HCT116 (cell line): ENCODE results near the gene ZNF33A. TPM values are rescaled to one million over a fixed set of nuclear protein-coding genes. Genes with fewer than 3 reads are reported as not detected.

ENCODE experiments used
- ATAC-seq: fragments of 200-7000 bp; cut with Tn5 transposase; 2 replicates; pipeline ENCODE4 v1.9.1; 2020; ENCODE audit warnings: mild to moderate bottlenecking, moderate library complexity
- BruUV-seq: library from RNA; stranded (reverse); fragments of 400-500 nt; replicated peaks from 2 replicates; lab custom pipeline; 2021; lab: Mats Ljungman, UMichigan
- CTCF ChIA-PET: fragments of 300-600 bp; sonication (Branson Sonifier 250); formaldehyde crosslinking; loops from one replicate; lab custom pipeline; 2021; ENCODE audit warnings: antibody characterized with exemption; lab: Charles Lee
- POLR2A ChIA-PET: fragments of 300-600, 350-600 bp; sonication (Branson Sonifier 250); formaldehyde crosslinking; loops from one replicate; lab custom pipeline; 2021; ENCODE audit warnings: antibody characterized with exemption; lab: Charles Lee
- RAD21 ChIA-PET, 2 experiments: fragments of 300-600 bp; sonication (Branson Sonifier 250); formaldehyde crosslinking; loops; one replicate each; lab custom pipeline; 2023; ENCODE audit warnings: low total read pairs in 2 of 2; ENCODE audit not compliant: uncharacterized antibody in 2 of 2, unreplicated experiment in 2 of 2, low non-redundant PET in 1 of 2; lab: Charles Lee
- DNase-seq: peaks from one replicate; pipeline ENCODE4 v3.0.0-alpha.2; 2010; ENCODE audit warnings: low read depth, low spot score
- H2AFZ ChIP-seq: fragments of 200-600 bp; shearing (Covaris generic), sonication (generic); 2 replicates; pipeline ENCODE4 v1.6.1; 2017; ENCODE audit warnings: low read depth, mixed run types, mixed read lengths, antibody characterized with exemption, low read length; ENCODE audit not compliant: poor library complexity, severe bottlenecking
- H3K27ac ChIP-seq: 2 replicates; pipeline ENCODE4 v1.5.1; 2012; ENCODE audit warnings: low read depth, low read length
- H3K27me3 ChIP-seq: fragments of 200-600 bp; sonication (generic); 2 replicates; pipeline ENCODE4 v1.6.1; 2016; ENCODE audit warnings: mixed run types, low read length, mixed read lengths; ENCODE audit not compliant: insufficient read depth
- H3K36me3 ChIP-seq, 2 experiments: fragments of 200-500 bp in 1 of 2; fragments of 200-600 bp in 1 of 2; sonication (Bioruptor generic) in 1 of 2; sonication (generic) in 1 of 2; 2 replicates each; pipeline versions ENCODE4 v1.5.1 to v1.6.1; 2014 to 2016; ENCODE audit warnings: low read length in 2 of 2, inconsistent platforms in 1 of 2, mixed read lengths in 1 of 2, mixed run types in 1 of 2; ENCODE audit not compliant: insufficient read depth in 2 of 2, control insufficient read depth in 1 of 2
- H3K4me1 ChIP-seq, 2 experiments: fragments of 200-600 bp in 1 of 2; sonication (generic) in 1 of 2; 2 replicates each; pipeline versions ENCODE4 v1.5.1 to v1.6.1; 2012 to 2017; ENCODE audit warnings: low read length in 2 of 2, inconsistent platforms in 1 of 2, mild to moderate bottlenecking in 1 of 2, mixed read lengths in 1 of 2, mixed run types in 1 of 2, moderate library complexity in 1 of 2; ENCODE audit not compliant: insufficient read depth in 2 of 2, control insufficient read depth in 1 of 2
- H3K4me2 ChIP-seq: fragments of 200-600 bp; sonication (generic); 2 replicates; pipeline ENCODE4 v1.6.1; 2017; ENCODE audit warnings: mixed run types, low read length, mixed read lengths
- H3K4me3 ChIP-seq, 2 experiments: fragments of 200-600 bp in 1 of 2; sonication (generic) in 1 of 2; replicated peaks in 1 of 2; 2 replicates each; pipeline ENCODE4 v1.5.1; 2011 to 2016; ENCODE audit warnings: low read length in 2 of 2, control low read depth in 1 of 2, low read depth in 1 of 2, mild to moderate bottlenecking in 1 of 2, mixed read lengths in 1 of 2, mixed run types in 1 of 2
- H3K79me2 ChIP-seq: fragments of 200-600 bp; sonication (generic); 2 replicates; pipeline ENCODE4 v1.6.1; 2017; ENCODE audit warnings: mild to moderate bottlenecking, mixed run types, low read length, moderate library complexity, mixed read lengths; ENCODE audit not compliant: insufficient read depth
- H3K9ac ChIP-seq: fragments of 200-600 bp; sonication (generic); 2 replicates; pipeline ENCODE4 v1.6.1; 2016; ENCODE audit warnings: low read length, mixed read lengths
- H3K9me2 ChIP-seq: fragments of 200-600 bp; sonication (generic), shearing (Covaris generic); 2 replicates; pipeline ENCODE4 v1.6.1; 2017; ENCODE audit warnings: mixed run types, mild to moderate bottlenecking, moderate library complexity; ENCODE audit not compliant: insufficient read depth
- H3K9me3 ChIP-seq, 2 experiments: fragments of 200-500 bp in 1 of 2; fragments of 200-600 bp in 1 of 2; sonication (Bioruptor generic) in 1 of 2; sonication (generic) in 1 of 2; 2 replicates each; pipeline ENCODE4 v1.6.1; 2014 to 2017; ENCODE audit warnings: low read length in 2 of 2, mixed read lengths in 2 of 2, inconsistent platforms in 1 of 2, low read depth in 1 of 2, mild to moderate bottlenecking in 1 of 2, mixed run types in 1 of 2, moderate library complexity in 1 of 2; ENCODE audit not compliant: control insufficient read depth in 1 of 2, insufficient read depth in 1 of 2
- H4K20me1 ChIP-seq: fragments of 200-600 bp; sonication (generic), shearing (Covaris generic); 2 replicates; pipeline ENCODE4 v1.6.1; 2017; ENCODE audit warnings: mixed run types, mild to moderate bottlenecking, moderate library complexity; ENCODE audit not compliant: insufficient read depth
- EGR1 ChIP-seq: IDR thresholded peaks from 2 replicates; pipeline ENCODE4 v1.6.1; 2012; ENCODE audit warnings: low read depth
- ELF1 ChIP-seq: IDR thresholded peaks from 2 replicates; pipeline ENCODE4 v1.6.1; 2012; ENCODE audit warnings: low read depth, borderline replicate concordance
- FOSL1 ChIP-seq: IDR thresholded peaks from 2 replicates; pipeline ENCODE4 v1.6.1; 2012; ENCODE audit warnings: low read depth
- POLR2A ChIP-seq: IDR thresholded peaks from 2 replicates; pipeline ENCODE4 v1.7.0; 2011; ENCODE audit warnings: borderline replicate concordance; ENCODE audit not compliant: insufficient read depth, insufficient read length; ENCODE audit errors: extremely low read depth
- RAD21 ChIP-seq: IDR thresholded peaks from 2 replicates; pipeline ENCODE4 v1.6.1; 2012; ENCODE audit warnings: low read depth, mild to moderate bottlenecking
- REST ChIP-seq: IDR thresholded peaks from 2 replicates; pipeline ENCODE4 v1.6.1; 2012; ENCODE audit warnings: low read depth
- SIN3A ChIP-seq: IDR thresholded peaks from 2 replicates; pipeline ENCODE4 v1.6.1; 2012; ENCODE audit warnings: low read depth
- SRF ChIP-seq: IDR thresholded peaks from 2 replicates; pipeline ENCODE4 v1.6.1; 2012; ENCODE audit warnings: low read depth
- YY1 ChIP-seq: IDR thresholded peaks from 2 replicates; pipeline ENCODE4 v1.6.1; 2011; ENCODE audit warnings: low read length, low read depth, moderate library complexity, mild to moderate bottlenecking; ENCODE audit not compliant: insufficient replicate concordance; ENCODE audit errors: extremely low read depth
- ZBTB33 ChIP-seq: IDR thresholded peaks from 2 replicates; pipeline ENCODE4 v1.6.1; 2011; ENCODE audit warnings: mild to moderate bottlenecking, low read length, moderate library complexity; ENCODE audit not compliant: insufficient replicate concordance; ENCODE audit errors: extremely low read depth
- ZFX ChIP-seq: fragments of 450-650 bp; IDR thresholded peaks from 2 replicates; pipeline ENCODE4 v1.6.1; 2017
- intact Hi-C: fragments of 100-400 bp; cut with micrococcal nuclease; formaldehyde crosslinking; loops from 2 replicates; pipeline ENCODE4 v1.10.0; 2022
- total RNA-seq: library from RNA; stranded (reverse); gene quantifications from one replicate; pipeline ENCODE4 v1.2.1, GENCODE V29; 2021; ENCODE audit not compliant: unreplicated experiment
- TF ChIP-seq, protein P1 (sequence below): IDR thresholded peaks from 2 replicates; pipeline ENCODE4 v1.6.1; 2012
- TF ChIP-seq, protein P2 (sequence below): IDR thresholded peaks from 2 replicates; pipeline ENCODE4 v1.6.1; 2012

The ZNF33A gene
- total RNA-seq, 1 experiment from 2014 or later = 21.2 TPM

DNA sequence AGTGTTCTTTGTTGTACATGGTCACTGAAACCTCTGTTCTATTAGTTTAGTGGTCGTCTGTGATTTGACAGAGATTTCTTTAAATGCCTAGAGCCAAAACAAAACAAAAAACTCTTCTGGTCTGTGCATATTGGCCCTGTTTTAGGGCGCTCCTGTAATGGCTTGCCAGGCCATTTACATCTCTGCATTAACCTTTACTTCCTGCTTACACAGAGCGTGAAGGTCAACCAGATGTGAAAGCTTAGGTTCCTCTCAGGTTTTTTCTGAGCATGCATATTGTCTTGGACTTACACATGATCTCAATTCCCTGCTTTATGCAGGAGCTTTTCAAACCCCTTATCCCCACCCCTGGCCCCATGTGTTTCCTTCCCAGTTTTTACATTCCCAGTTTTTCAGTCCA is 93.3 kb downstream of the ZNF33A start:
- peaks cover 14 to 15% of the 10 kb centered on the region in 2 experiments; a peak in 3 of 4 replicates for H3K9me3 ChIP-seq
- BruUV-seq = no TSS peak
- H3K4me3 ChIP-seq = no peak overlapping the region
- no peak overlapping the region for H3K4me2 ChIP-seq
- ChIA-PET CTCF (no interaction called here), POLR2A (no interaction called here), RAD21 (no interaction called here)
- no peak overlapping the region for H2AFZ ChIP-seq
- no peaks in the 10 kb centered on the region for H3K9me2 ChIP-seq
- no peak for ATAC-seq
- H3K27ac ChIP-seq = no peak overlapping the region
- no peaks in the 10 kb centered on the region for H4K20me1 ChIP-seq
- no peak for DNase-seq
- H3K9ac ChIP-seq = no peak overlapping the region
- no peaks in the 10 kb centered on the region for H3K27me3 ChIP-seq
- intact Hi-C loops = no loop called here
- peaks cover 0 to 64% of the 10 kb centered on the region in 2 experiments; a peak in 2 of 4 replicates for H3K36me3 ChIP-seq
- no peaks in the 10 kb centered on the region for H3K4me1 ChIP-seq
- peaks cover 29% of the 10 kb centered on the region for H3K79me2 ChIP-seq
- TF ChIP-seq EGR1 (no peak), ZFX (no peak), RAD21 (no peak), ELF1 (no peak), REST (no peak), SRF (no peak), FOSL1 (no peak), SIN3A (no peak), POLR2A (no peak), ZBTB33 (no peak), YY1 (no peak)
- TF ChIP-seq, protein P1, sequence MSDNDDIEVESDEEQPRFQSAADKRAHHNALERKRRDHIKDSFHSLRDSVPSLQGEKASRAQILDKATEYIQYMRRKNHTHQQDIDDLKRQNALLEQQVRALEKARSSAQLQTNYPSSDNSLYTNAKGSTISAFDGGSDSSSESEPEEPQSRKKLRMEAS = no peak
- TF ChIP-seq, protein P2, sequence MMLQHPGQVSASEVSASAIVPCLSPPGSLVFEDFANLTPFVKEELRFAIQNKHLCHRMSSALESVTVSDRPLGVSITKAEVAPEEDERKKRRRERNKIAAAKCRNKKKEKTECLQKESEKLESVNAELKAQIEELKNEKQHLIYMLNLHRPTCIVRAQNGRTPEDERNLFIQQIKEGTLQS = no peak
